Osteocyte (in vitro differentiated cells): ENCODE data around the gene SLC41A3. TPM values are rescaled to one million over a fixed set of nuclear protein-coding genes. Genes with fewer than 3 reads are reported as not detected.
"Not testable (repeated sequence)": the region's sequence is repeated elsewhere in the genome, so short reads cannot be mapped to it uniquely, and the experiment has no call there.

Source experiments
- DNase-seq: peaks from one replicate; pipeline ENCODE4 v3.0.0; 2021; ENCODE audit warnings: mixed read lengths; ENCODE audit not compliant: unreplicated experiment; ENCODE audit errors: extremely low spot score
- H3K27ac Mint-ChIP-seq: one replicate; pipeline ENCODE4 v1.8.0; 2021; ENCODE audit warnings: mild to moderate bottlenecking, mixed read lengths; ENCODE audit not compliant: unreplicated experiment
- H3K27me3 Mint-ChIP-seq: one replicate; pipeline ENCODE4 v1.8.0; 2021; ENCODE audit warnings: mixed read lengths; ENCODE audit not compliant: unreplicated experiment
- H3K36me3 Mint-ChIP-seq: one replicate; pipeline ENCODE4 v1.8.0; 2021; ENCODE audit warnings: mixed read lengths; ENCODE audit not compliant: unreplicated experiment
- H3K4me1 Mint-ChIP-seq: one replicate; pipeline ENCODE4 v1.8.0; 2021; ENCODE audit warnings: mixed read lengths; ENCODE audit not compliant: unreplicated experiment
- H3K4me3 Mint-ChIP-seq: one replicate; pipeline ENCODE4 v1.8.0; 2021; ENCODE audit warnings: mild to moderate bottlenecking, moderate library complexity, mixed read lengths; ENCODE audit not compliant: unreplicated experiment
- H3K9me3 Mint-ChIP-seq: one replicate; pipeline ENCODE4 v1.8.0; 2021; ENCODE audit warnings: mixed read lengths; ENCODE audit not compliant: unreplicated experiment
- CTCF ChIP-seq: fragments of 200-600 bp; sonication (generic); IDR thresholded peaks from 2 replicates; pipeline ENCODE4 v1.5.0; 2021; ENCODE audit warnings: antibody characterized with exemption, mild to moderate bottlenecking, moderate library complexity
- total RNA-seq: library from RNA; stranded (reverse); gene quantifications from 2 replicates; pipeline ENCODE4 v1.2.1, GENCODE V29; 2021

SLC41A3 gene
- total RNA-seq, 1 donor from 2014 or later = 80.6 TPM

GRCh38 chr3:125967156-125967555 lies 116.8 kb downstream of the SLC41A3 start:
- peaks cover 4% of the 10 kb centered on the region for H3K4me1 Mint-ChIP-seq
- no peaks in the 10 kb centered on the region for H3K36me3 Mint-ChIP-seq
- H3K4me3 Mint-ChIP-seq = no peak overlapping the region
- no peaks in the 10 kb centered on the region for H3K9me3 Mint-ChIP-seq
- peaks cover 22% of the 10 kb centered on the region for H3K27me3 Mint-ChIP-seq
- no peak for DNase-seq
- H3K27ac Mint-ChIP-seq = no peak overlapping the region
- no peak for TF ChIP-seq CTCF

GRCh38 chr3:125965505-125965904 lies 118.4 kb downstream of the SLC41A3 start:
- Mint-ChIP-seq H3K36me3 (no peaks in the 10 kb centered on the region), H3K27me3 (peaks cover 8% of the 10 kb centered on the region), H3K4me3 (no peak overlapping the region), H3K27ac (no peak overlapping the region), H3K9me3 (no peaks in the 10 kb centered on the region), H3K4me1 (no peaks in the 10 kb centered on the region)
- no peak for DNase-seq
- no peak for TF ChIP-seq CTCF

- H3K36me3 Mint-ChIP-seq = not testable (repeated sequence)
Observed at GRCh38 chr3:125963834-125964233, 120.1 kb downstream of the SLC41A3 start.

GRCh38 chr3:125961289-125961589 lies 122.7 kb downstream of the SLC41A3 start:
- H3K9me3 Mint-ChIP-seq = no peaks in the 10 kb centered on the region
- H3K27me3 Mint-ChIP-seq = peaks cover 13% of the 10 kb centered on the region
- no peaks in the 10 kb centered on the region for H3K4me1 Mint-ChIP-seq
- no peak for DNase-seq
- no peak for TF ChIP-seq CTCF
- no peaks in the 10 kb centered on the region for H3K36me3 Mint-ChIP-seq
- H3K4me3 Mint-ChIP-seq = no peak overlapping the region
- no peak overlapping the region for H3K27ac Mint-ChIP-seq

More at GRCh38 chr3:125963834-125964233, 120.1 kb downstream of the SLC41A3 start:
- H3K27me3 Mint-ChIP-seq, H3K4me3 Mint-ChIP-seq, DNase-seq, H3K27ac Mint-ChIP-seq, H3K4me1 Mint-ChIP-seq, H3K9me3 Mint-ChIP-seq: not testable (repeated sequence)

GRCh38 chr3:125960456-125961288 lies 123.3 kb downstream of the SLC41A3 start:
- H3K36me3 Mint-ChIP-seq = no peaks in the 10 kb centered on the region
- no peaks in the 10 kb centered on the region for H3K4me1 Mint-ChIP-seq
- no peaks in the 10 kb centered on the region for H3K9me3 Mint-ChIP-seq
- no peak for DNase-seq
- H3K27me3 Mint-ChIP-seq = peaks cover 13% of the 10 kb centered on the region
- no peak for TF ChIP-seq CTCF
- no peak overlapping the region for H3K4me3 Mint-ChIP-seq
- no peak overlapping the region for H3K27ac Mint-ChIP-seq
